HG02943 (cell line): ENCODE measurements around the gene RHBDL2.
"Not testable (repeated sequence)": the region's sequence is repeated elsewhere in the genome, so short reads cannot be mapped to it uniquely, and the experiment has no call there.

Experiments used
- ATAC-seq: cut with Tn5 transposase; IDR thresholded peaks from one replicate; pipeline ENCODE4 v1.9.1; 2021; ENCODE audit warnings: mild to moderate bottlenecking, low read depth, moderate library complexity; ENCODE audit not compliant: unreplicated experiment

Gene RHBDL2, protein sequence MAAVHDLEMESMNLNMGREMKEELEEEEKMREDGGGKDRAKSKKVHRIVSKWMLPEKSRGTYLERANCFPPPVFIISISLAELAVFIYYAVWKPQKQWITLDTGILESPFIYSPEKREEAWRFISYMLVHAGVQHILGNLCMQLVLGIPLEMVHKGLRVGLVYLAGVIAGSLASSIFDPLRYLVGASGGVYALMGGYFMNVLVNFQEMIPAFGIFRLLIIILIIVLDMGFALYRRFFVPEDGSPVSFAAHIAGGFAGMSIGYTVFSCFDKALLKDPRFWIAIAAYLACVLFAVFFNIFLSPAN

GRCh38 chr1:38941527-38942019, at the start of gene RHBDL2:
Gene RHBDL2 (minus strand): TSS chr1:38941830. CDS start chr1:38919212, 22,618 bp downstream.
- ATAC-seq = no peak

DNA sequence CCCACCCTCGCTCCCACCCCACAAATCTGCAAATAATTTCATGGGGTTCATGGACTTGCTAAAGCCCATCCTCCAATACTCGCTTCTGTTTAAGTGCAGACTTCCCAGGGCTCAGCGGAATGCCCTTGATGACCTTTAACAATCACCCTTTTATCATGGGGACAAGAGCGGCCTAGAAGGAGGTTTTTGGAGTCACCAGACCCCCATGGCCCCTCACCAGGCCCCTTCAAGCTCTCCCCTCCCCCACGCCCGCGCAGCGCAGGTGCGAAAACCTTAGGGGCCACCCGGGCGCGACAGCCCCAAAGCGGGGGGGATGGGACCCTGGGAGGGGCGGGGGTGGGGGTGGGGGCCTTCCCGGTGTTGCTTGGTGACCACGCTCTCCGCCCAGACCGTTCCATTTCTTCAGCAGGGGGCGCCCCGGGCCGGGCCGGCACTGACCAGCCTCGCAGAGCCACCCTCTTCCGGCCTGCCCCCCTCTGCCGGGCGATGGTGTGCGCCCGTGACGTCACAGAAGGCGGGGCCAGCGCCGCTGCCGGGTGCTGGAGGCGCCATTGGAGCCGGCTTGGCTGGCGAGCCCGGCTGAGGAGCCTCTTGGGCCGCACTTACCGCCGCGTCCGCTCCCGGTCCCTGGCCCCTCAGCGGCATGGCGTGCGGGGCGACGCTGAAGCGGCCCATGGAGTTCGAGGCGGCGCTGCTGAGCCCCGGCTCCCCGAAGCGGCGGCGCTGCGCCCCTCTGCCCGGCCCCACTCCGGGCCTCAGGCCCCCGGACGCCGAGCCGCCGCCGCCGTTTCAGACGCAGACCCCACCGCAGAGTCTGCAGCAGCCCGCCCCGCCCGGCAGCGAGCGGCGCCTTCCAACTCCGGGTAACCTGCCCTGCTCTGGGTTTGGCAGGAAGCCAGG, 49.4 kb upstream of the RHBDL2 start, which contains the start of gene AKIRIN1:
AKIRIN1 (plus strand) TSS at position 539 of the 900 bp plus-strand sequence; CDS start at position 644, 105 bp downstream.
- peak; percentile 84 for ATAC-seq

DNA sequence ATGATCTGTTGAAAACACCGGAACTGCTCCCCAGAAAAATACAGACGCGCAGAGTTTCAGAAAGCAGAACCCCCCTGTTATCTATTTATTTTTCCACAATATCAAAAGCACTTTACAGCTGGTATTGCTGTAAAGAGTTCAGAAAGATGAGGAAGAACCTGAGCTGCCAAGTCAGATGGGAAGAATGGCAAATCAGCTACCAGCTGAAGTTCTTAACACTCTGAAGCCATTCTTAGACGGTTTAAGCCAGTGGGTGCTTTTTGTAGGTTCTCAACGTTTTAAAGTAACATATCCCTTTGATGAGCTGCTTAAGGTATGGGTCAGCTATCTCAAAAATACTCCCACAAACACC, 48.7 kb upstream of the RHBDL2 start:
- ATAC-seq = peak; percentile 7

DNA sequence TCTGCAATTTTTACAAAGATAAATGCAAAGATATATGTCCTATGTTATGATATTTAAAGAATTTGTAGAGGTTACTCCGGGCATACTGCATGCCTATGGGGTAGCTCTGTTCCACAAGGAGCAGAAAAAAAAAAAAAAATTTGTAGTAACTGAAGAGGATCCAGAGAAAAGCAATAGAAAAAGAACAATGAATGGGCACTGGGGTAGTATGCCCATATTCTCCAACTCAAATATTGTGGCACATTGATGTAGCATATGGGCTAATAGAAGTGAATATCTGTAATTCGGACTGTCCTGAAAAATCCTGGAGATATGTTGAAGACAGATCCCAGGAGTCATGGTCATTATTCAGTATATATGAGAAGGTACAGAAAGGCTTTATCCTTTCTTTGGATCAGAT, 48.3 kb upstream of the RHBDL2 start:
- ATAC-seq = no peak

GRCh38 chr1:38979380-38979779, 37.8 kb upstream of the RHBDL2 start:
- not testable (repeated sequence) for ATAC-seq

- ATAC-seq = not testable (repeated sequence)
These were observed 36.6 kb upstream of the RHBDL2 start for GRCh38 chr1:38978245-38978542.

GRCh38 chr1:38977399-38978244, 36.0 kb upstream of the RHBDL2 start:
- ATAC-seq = not testable (repeated sequence)

DNA sequence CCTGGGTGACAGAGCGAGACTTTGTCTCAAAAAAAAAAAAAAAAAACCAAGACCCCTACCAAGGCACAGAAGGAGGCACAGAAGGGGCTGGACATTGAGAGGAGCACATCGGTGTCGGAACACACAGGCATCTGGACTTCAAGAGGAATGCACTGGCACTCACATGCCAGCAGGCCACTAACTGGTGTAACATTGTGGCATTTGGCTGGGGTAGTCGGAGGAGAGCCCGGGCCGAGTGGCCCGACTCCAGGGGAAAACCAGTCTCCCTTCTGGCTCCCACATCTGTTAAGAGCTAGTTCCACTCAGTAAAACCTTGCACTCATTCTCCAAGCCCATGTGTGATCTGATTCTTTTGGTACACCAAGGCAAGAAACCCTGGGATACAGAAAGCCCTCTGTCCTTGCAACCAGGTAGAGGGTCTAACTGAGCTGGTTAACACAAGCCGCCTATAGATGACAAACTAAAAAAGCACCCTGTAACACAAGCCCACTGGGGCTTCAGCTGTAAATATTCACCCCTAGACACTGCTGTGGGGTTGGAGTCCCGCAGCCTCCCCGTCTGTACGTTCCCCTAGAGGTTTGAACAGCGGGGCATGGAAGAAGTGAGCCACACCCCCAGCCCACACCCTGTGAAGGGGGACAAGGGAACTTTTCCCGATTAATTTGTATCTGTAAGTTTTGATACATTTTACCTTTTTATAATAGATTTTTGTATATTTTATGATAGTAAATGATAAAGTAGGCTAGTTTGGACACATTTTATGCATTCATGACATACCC, 32.2 kb upstream of the RHBDL2 start:
- no peak for ATAC-seq

- not testable (repeated sequence) for ATAC-seq
These were observed 31.5 kb upstream of the RHBDL2 start for GRCh38 chr1:38973145-38973544.

- ATAC-seq = no peak
These were observed 22.5 kb upstream of the RHBDL2 start for GRCh38 chr1:38964140-38964548.

- no peak for ATAC-seq
These were observed 20.9 kb upstream of the RHBDL2 start for GRCh38 chr1:38962560-38962959.

DNA sequence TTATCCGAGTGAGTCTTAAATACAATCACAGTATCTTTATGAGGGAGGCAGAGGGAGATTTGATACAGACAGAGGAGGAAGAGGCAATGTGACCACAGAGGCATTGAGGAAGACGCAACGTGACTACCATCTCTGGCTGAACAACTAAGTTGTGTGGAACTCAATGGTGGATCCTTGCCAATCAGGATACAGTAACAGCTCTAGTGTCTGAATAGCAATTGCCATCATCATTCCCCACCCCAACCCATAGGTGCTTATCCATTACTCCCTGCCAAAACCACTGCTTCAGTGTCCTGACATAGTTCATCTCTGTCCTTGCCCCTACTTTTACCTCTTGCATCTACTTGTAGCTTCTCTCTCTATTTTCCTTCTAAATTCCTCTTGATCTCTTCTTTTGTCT, 20.5 kb upstream of the RHBDL2 start:
- no peak for ATAC-seq

GRCh38 chr1:38958967-38959366, 17.3 kb upstream of the RHBDL2 start:
- ATAC-seq = no peak

- no peak for ATAC-seq
These were observed 11.8 kb upstream of the RHBDL2 start for GRCh38 chr1:38953433-38953860.

- no peak for ATAC-seq
These were observed 8.9 kb upstream of the RHBDL2 start for GRCh38 chr1:38950553-38950952.

DNA sequence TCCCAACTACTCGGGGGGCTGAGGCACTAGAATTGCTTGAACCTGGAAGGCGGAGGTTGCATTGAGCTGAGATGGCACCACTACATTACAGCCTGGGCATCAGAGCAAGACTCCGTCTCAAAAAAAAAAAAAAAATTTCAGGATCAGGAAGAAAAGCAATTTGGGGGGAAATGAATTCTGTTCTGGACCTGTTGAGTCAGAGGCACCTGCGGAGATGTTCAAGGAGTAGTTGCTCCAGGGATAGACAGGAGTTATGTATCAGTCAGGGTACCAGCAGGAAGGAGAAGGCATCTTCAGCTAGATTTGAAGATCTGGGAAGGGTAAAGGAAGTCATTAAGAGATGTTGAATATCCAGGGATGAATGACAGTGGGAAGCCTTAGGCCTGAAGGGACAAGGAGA, 2.9 kb upstream of the RHBDL2 start:
- ATAC-seq = no peak

DNA sequence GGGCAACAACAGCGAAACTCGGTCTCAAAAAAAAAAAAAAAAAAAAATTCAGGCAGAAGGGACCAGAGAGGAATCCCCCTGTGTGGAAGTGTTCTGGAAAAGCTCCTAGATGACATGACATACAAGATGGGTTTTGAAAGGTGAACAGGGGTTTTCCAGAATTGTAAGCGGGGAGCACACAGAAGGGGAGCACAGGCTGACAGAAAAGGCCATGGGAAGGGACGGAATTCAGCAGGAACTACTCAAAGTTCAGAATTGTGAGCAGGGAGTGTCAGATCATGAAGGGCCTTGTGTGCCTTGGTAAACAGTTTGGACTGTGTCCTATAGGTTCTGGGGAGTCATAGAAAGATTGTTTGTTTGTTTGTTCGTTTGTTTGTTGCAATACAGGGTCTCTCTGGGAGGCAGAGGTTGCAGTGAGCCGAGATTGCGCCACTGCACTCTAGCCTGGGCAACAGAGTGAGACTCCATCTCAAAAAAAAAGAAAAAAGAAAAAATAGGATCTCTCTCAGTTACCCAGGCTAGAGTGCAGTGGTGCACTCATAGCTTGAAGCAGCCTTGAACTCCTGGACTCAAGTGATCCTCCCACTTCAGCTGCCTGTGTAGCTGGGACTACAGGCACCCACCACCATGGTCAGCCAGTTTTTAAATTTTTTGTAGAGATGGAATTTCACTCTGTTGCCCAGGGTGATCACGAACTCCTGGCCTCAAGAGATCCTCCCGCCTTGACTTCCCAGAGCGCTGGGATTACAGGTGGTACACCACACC, 1.2 kb upstream of the RHBDL2 start:
- ATAC-seq = no peak

DNA sequence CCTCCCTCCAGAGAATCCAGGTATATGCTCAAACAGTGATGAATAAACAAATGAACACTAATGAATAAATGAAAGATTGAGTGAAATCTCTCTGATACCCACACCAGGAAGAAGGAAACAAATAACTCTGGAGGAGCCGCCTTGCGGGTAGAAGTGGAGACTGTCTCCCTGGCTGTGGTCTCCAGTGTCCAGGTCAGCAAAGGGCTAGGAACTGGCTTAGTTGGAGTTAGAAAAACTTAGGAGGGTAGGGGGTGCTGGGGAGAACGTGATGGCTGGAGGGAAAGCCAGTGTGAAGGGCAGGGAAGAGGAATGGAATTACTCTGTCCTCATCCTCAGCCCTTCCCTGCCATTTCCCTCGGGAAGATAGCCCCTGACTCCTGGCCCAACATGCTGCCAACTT, 537 bp downstream of the RHBDL2 start:
- no peak for ATAC-seq
